Stimulated activated CD8-positive, alpha-beta memory T cell treated with anti-CD3 and anti-CD28 coated beads, Interleukin-7, amount 100 ng/mL, for 4 hours (primary cell): ENCODE results near the gene ITPRID1.
"Not testable (repeated sequence)": the region's sequence is repeated elsewhere in the genome, so short reads cannot be mapped to it uniquely, and the experiment has no call there.

Experiments
- DNase-seq, 2 donors: peaks; one replicate each; pipeline ENCODE4 v3.0.0-alpha.2; 2020; ENCODE audit warnings: low read depth in 2 of 2

ITPRID1 gene

GRCh38 chr7:31516680-31517502 is 3.0 kb downstream of the ITPRID1 start:
- DNase-seq: no peak

- DNase-seq: no peak
Observed at GRCh38 chr7:31517513-31517912, 3.6 kb downstream of the ITPRID1 start.

GRCh38 chr7:31518766-31519165 is 4.9 kb downstream of the ITPRID1 start:
- DNase-seq: no peak

- no peak for DNase-seq
Observed at GRCh38 chr7:31521336-31522010, 7.6 kb downstream of the ITPRID1 start.

GRCh38 chr7:31526864-31527263 is 13.0 kb downstream of the ITPRID1 start:
- no peak for DNase-seq

GRCh38 chr7:31529103-31529502 is 15.2 kb downstream of the ITPRID1 start:
- no peak for DNase-seq

- not testable (repeated sequence) for DNase-seq
Observed at GRCh38 chr7:31540651-31541185, 26.8 kb downstream of the ITPRID1 start.

- DNase-seq: no peak
Observed at GRCh38 chr7:31545549-31545948, 31.7 kb downstream of the ITPRID1 start.

- DNase-seq: no peak
Observed at GRCh38 chr7:31549611-31550010, 35.7 kb downstream of the ITPRID1 start.

- no peak for DNase-seq
Observed at GRCh38 chr7:31550432-31550831, 36.5 kb downstream of the ITPRID1 start.

GRCh38 chr7:31553661-31554081 is 39.8 kb downstream of the ITPRID1 start:
- no peak for DNase-seq

- DNase-seq: no peak
Observed at GRCh38 chr7:31562002-31562401, 48.1 kb downstream of the ITPRID1 start.

- no peak for DNase-seq
Observed at GRCh38 chr7:31563522-31563921, 49.6 kb downstream of the ITPRID1 start.

GRCh38 chr7:31563951-31564350 is 50.1 kb downstream of the ITPRID1 start:
- DNase-seq: no peak

- no peak for DNase-seq
Observed at GRCh38 chr7:31564661-31565060, 50.8 kb downstream of the ITPRID1 start.

GRCh38 chr7:31569528-31569927 is 55.6 kb downstream of the ITPRID1 start:
- DNase-seq: no peak

GRCh38 chr7:31583526-31583925 is 69.6 kb downstream of the ITPRID1 start:
- DNase-seq: no peak

GRCh38 chr7:31583942-31584341 is 70.1 kb downstream of the ITPRID1 start:
- DNase-seq: no peak

GRCh38 chr7:31595390-31595789 is 81.5 kb downstream of the ITPRID1 start:
- DNase-seq: no peak

GRCh38 chr7:31602041-31602625 is 88.2 kb downstream of the ITPRID1 start:
- DNase-seq: no peak

GRCh38 chr7:31603046-31603445 is 89.2 kb downstream of the ITPRID1 start:
- no peak for DNase-seq

- DNase-seq: no peak
Observed at GRCh38 chr7:31613604-31614003, 99.7 kb downstream of the ITPRID1 start.

- no peak for DNase-seq
Observed at GRCh38 chr7:31633467-31633866, 119.6 kb downstream of the ITPRID1 start.
